LNCaP clone FGC (cell line): ENCODE measurements around the gene CACNA2D2.
"Not testable (repeated sequence)": the region's sequence is repeated elsewhere in the genome, so short reads cannot be mapped to it uniquely, and the experiment has no call there.

Experiments
- DNase-seq: peaks from one replicate; pipeline ENCODE4 v3.0.0-alpha.2; 2011; ENCODE audit warnings: low read depth
- H3K4me3 ChIP-seq: 2 replicates; pipeline ENCODE4 v1.5.1; 2011; ENCODE audit warnings: mild to moderate bottlenecking, low read depth, low read length, control low read depth
- CTCF ChIP-seq: IDR thresholded peaks from 2 replicates; pipeline ENCODE4 v1.5.1; 2012; ENCODE audit warnings: mild to moderate bottlenecking; ENCODE audit not compliant: control insufficient read depth, insufficient read depth; ENCODE audit errors: extremely low read depth

The CACNA2D2 gene

GRCh38 chr3:50519471-50520089 is 16.1 kb upstream of the CACNA2D2 start:
- DNase-seq, result peak; percentile 14
- TF ChIP-seq CTCF, result peak; percentile 98
- H3K4me3 ChIP-seq, result no peak overlapping the region

DNA sequence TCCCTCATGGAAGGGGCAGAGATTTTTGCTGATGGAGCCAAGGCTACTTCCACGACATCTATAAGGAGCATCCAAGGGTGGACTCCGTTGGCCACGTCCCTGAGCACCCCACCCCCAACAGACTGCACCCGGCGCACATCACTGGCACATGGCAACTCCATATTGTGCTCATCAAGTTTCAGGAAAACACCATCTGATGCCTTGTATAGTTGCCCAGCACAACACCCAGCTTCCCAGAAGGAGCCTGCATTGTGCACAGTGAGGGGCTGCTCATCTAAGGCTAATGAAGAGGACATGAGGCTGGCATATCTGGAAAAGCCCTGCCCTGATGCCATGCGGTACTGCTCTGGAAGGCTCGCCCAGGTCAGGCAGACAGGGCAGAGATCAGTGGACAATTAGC is 15.0 kb upstream of the CACNA2D2 start:
- DNase-seq, result no peak
- H3K4me3 ChIP-seq, result no peak overlapping the region
- TF ChIP-seq CTCF, result no peak

DNA sequence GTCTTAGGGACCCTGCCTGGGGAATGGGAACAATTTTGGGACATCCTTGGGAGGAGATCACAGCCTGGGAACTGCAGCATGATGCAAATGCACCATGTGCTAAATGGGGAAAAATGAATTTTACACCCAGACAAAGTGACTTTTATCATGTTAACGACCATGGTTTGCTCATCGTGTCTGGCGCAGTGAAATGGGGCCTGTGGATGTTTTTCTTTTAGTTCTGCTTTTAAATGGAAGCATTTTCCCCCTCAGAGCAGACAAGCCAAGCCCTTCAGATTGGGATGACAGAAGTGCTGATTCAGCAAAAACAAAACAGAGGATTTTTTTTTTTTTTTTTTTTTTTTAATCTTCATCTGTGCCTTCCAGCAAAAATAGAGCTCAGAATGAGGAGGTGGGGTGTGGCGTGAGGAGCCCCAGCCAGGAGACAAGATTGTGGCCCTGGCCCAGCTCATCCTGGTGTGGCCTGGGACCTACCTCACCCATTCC is 14.3 kb upstream of the CACNA2D2 start:
- no peak for TF ChIP-seq CTCF
- DNase-seq, result no peak
- no peak overlapping the region for H3K4me3 ChIP-seq

- no peak for TF ChIP-seq CTCF
- H3K4me3 ChIP-seq, result no peak overlapping the region
- DNase-seq, result no peak
Measured at GRCh38 chr3:50516440-50516871, 13.0 kb upstream of the CACNA2D2 start.

DNA sequence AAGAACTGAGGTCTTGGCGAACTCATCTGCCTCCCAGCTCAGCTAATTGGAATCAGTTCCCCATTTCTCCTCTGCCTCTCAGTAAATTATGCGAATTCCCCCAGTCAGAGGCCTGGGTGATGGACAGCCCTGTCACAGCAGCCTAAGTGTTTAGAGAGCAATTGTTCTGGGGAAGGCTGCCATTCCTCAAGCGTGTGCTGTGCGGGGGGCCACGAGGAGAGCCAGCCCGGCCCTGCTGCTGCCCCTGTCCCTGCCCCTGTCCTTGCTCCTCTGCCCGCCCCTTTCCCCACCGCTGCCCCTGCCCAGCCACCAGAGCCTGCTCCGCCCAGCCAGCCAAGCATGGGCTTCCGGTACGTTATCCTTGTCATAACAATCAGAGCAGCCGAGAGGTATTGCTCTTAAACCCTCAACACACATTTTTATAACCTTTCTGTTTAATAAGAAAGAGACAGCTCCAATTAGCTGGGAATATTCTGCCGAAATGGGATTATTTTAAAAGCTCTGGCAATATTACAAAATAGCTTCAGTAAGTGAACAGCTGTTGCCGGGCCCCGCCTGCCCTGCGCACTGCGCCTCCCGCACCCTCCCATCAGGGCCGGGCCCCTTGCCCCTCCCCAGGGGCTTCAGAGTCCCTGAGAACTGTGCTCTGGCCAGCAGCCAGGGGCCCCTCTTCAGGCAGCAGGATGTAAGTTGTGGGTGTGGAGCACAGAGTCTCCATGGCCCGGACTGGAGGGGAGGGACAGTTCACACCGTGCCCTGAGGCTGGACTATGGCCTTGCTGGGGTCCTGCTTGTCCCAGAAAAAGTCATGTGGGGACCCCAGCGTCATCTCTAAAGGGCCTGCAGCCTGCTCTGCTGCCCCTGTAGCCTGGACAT is 12.4 kb upstream of the CACNA2D2 start:
- no peak for DNase-seq
- TF ChIP-seq CTCF, result no peak
- no peak overlapping the region for H3K4me3 ChIP-seq

DNA sequence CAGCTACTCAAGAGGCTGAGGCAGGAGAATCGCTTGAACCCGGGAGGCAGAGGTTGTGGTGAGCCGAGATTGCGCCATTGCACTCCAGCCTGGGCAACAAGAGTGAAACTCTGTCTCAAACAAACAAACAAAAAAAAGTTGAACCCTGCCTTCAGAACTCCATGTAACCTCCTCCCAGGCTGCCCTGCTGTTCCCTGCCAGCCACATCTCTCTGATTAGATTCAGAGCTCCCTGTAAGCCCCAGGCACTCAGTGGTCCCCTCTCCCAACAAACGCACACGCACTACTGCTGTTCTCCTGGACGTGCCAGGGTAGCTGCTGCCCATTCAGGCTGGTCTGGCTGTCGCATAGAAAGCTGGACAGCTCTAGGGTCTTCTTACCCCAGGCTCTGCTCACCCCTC is 9.5 kb upstream of the CACNA2D2 start:
- H3K4me3 ChIP-seq, DNase-seq: not testable (repeated sequence)

DNA sequence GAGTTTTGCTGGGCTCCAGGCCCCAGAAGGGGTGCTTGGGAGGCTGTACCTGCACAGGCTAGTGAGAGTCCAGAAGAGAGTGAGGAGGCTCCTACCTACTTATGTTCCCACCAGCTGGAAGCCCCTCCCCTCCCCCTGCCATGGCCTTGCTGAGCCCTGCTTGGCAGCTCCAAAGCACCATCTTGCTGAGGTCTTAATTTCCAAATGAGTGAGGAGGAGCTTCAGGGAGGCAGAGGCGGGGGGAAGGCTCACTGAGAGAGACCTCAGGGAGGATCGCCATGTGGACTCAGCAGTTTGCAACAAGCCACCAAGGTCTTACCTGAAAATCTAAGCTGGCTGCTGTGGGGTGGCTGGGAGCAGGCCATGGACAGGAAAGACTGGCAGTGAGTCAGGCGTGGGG is 8.7 kb upstream of the CACNA2D2 start:
- no peak for DNase-seq
- H3K4me3 ChIP-seq, result no peak overlapping the region
- TF ChIP-seq CTCF, result no peak
